Ammon's horn (tissue), 1 donor: ENCODE measurements around the gene ADCY7.

ENCODE experiments used
- DNase-seq: peaks from one replicate; pipeline ENCODE4 v3.0.0-alpha.2; 2016; ENCODE audit warnings: low spot score

The ADCY7 gene

DNA sequence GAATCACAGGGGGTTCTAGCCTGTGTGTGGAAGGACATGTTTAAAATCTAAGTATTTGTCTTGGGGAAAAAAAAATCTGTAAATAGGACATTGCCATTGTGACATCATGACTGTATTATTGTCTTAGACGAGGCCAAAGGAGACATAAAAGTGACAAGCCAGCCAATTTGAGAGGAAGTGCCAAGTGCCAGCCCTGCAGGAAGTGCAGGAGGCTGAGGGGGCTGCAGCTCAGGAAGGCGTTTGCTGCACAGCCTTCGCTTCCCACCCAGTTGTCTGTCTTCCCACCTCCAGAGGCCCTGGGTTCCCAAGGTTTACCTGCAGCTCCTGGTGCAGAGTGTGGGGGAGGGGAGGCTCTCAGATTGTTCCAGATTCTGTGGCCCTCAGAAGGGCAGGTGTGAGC is 1.3 kb downstream of the ADCY7 start:
- DNase-seq, result no peak

DNA sequence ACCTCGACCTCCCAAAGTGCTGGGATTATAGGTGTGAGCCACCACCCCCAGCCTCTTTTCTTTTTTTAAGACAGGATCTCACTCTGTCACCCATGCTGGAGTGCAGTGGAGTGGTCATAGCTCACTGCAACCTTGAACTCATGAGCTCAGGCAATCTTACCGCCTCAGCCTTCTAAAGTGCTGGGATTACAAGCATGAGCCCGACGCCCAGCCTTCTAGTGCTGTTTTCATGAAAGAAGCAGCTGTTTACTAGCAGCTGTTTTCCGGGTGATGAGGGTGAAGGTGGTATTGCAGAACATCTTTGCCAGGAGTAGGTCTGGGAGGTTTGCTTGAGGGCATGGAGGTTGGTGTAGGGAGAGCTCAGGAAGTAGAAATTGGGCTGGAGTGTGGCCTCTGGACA is 2.0 kb downstream of the ADCY7 start:
- DNase-seq, result no peak

DNA sequence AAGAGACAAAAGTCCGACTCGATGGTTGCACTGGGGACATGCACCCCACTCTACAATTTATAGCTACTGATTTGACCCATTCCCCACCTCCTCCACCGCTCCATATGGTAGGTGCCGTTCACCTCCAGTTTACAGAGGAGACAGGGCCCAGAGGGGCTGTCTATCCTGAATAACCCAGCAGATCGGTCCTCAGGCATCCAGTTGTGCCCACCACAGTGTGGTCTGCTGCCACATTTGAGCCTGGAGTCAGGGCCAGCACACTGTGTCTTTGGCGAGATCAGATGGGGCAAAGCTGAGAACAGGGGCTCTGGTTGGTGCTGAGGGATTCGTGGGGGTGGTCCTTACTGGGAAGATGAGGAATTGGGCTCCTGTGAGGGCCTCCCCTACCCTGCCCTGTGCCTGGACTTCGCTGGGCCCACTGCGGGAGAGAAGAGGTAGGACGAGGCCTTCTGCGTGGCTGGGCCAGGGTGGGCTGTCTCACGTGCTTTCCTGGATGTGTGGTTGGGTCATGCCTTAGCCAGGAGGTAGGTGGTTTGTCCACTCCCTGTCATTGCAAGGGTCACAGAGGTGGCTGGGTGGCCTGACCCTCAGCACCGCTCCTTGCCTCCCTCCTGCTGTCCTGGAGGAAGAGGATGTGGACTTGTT is 2.8 kb downstream of the ADCY7 start:
- no peak for DNase-seq

GRCh38 chr16:50269769-50270509 is 3.6 kb downstream of the ADCY7 start:
- no peak for DNase-seq

DNA sequence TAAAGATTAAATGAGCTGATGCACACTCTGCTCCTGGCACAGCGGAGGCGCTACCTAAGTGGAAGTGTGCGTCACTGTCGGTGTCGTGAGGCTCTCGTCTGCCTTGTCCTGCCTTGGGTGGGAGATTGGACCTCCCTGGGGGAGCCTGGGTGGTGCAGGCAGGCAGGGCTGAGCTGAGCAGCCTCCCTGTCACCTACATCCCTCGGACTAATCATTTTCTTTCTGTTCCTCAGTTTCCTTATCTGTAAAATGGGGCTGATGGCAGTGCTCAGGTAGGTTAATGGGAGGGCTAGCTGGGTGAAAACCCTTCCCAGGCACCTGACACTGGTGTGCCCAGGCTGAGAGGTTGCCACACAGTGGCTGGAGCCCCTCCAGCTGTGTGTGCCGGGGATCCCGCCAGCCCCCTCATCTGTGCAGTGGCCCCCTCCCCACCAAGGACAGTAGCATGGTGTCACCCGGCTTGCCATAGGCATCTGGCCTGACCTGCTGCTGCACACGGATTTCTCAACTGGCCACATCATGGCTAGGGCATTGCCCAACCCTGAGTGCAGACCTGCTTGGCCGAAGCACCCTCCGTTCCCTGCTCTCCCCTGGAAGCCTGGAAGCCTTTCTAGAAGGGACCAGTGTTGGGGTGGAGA is 4.3 kb downstream of the ADCY7 start:
- DNase-seq, result no peak

- DNase-seq, result no peak
These were observed 5.0 kb downstream of the ADCY7 start for GRCh38 chr16:50271148-50272041.

GRCh38 chr16:50272111-50272571 is 5.8 kb downstream of the ADCY7 start:
- no peak for DNase-seq

GRCh38 chr16:50272687-50273381 is 6.5 kb downstream of the ADCY7 start:
- no peak for DNase-seq

DNA sequence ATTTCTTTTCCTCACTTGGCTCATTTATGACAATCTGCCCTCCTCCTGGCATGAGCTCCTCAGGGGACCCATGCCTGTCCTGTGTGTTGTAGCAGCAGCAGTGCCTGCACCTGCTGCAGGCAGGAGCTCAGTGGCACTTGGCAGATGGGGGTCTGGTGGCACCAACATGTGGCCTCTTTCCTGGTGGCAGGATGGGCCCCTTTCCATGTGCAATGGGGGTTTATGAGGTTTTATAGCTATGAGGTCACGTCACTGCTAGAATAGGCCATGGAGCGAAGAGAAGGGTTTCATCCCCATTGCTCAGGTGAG is 7.0 kb downstream of the ADCY7 start:
- DNase-seq, result no peak

GRCh38 chr16:50273888-50274325 is 7.6 kb downstream of the ADCY7 start:
- no peak for DNase-seq

DNA sequence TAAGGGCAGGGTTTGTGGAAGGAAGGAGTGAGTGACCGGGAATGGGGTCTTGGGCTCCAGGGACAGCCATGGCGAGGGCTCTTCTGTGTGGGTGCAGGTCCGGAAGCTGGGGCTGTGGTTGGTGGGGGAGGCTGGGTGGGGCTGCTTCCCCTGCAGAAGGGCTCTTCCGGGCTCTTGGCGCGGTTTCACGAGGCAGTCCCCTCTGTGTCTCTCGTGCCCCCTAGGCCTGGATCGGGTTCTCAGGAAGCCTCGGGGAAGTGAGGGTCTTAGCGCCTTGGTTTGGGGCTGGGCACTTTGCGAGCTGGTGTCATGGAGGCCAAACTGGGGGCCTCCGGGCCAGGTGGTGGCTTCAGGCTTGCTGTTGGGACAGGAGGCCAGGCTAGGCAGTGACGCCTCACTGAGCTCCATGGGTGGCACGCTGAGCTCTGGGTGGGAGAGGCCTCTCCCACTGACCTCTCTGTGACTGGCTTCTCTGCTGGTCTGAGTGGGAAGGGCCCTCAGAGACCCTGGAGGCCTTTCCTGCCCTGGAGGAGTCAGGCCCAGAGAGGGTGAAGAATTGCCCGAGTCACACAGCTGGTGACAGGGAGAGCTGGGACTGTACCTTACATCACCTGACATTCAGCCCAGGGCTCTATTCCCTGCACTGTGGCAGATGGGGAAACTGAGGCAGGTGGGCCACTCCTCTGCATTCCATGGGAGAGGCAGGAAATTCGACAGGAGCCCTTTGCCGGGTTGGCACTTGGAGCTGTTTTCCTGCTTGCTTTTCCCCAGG is 8.2 kb downstream of the ADCY7 start:
- no peak for DNase-seq

- no peak for DNase-seq
These were observed 8.7 kb downstream of the ADCY7 start for GRCh38 chr16:50275098-50275415.

GRCh38 chr16:50275428-50276325 is 9.3 kb downstream of the ADCY7 start:
- no peak for DNase-seq

- DNase-seq, result no peak
These were observed 9.9 kb downstream of the ADCY7 start for GRCh38 chr16:50276326-50276640.

- no peak for DNase-seq
These were observed 10.6 kb downstream of the ADCY7 start for GRCh38 chr16:50276801-50277555.

GRCh38 chr16:50278251-50278650 is 11.9 kb downstream of the ADCY7 start:
- no peak for DNase-seq

DNA sequence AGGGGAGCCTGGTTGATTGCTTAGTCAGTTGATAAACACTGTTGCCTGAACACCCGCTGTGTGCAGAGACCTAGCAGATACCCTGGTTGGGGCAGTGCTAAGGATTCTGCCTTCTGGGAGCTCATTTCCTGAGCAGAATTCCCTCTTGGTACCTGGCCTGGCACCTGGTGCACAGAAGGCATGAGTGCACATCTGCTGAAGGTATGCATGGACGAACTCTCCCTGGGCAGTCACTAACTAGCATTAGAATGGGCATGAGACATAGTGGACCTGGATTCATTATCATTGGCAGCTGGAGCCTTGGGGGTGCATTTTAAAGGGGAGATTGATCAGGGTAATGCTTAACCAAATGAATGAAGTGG is 13.1 kb downstream of the ADCY7 start:
- no peak for DNase-seq

- no peak for DNase-seq
These were observed 14.6 kb downstream of the ADCY7 start for GRCh38 chr16:50280932-50281331.

GRCh38 chr16:50281391-50282009 is 15.1 kb downstream of the ADCY7 start:
- DNase-seq, result no peak
